ENCODE measurements around the gene TXNL4A. TPM values are rescaled to one million over a fixed set of nuclear protein-coding genes. Genes with fewer than 3 reads are reported as not detected.

Gene TXNL4A
- total and polyA plus RNA-seq, 4 donors, result 29.9 to 101 (median 85.2) TPM

GRCh38 chr18:79938196-79938595 is 50.2 kb downstream of the TXNL4A start:
- Histone ChIP-seq H3K27ac (ENCODE audit: low read depth in 1 of 2, low read length in 1 of 2) (peak overlapping the region in 1 of 2 donors; percentile 66), H3K9ac (ENCODE audit: insufficient read depth in 1 of 2, low read length in 2 of 2) (no peak overlapping the region), H3K4me3 (no peak overlapping the region), H3K9me3 (ENCODE audit: control insufficient read depth in 4 of 4, insufficient read depth in 3 of 4, low read length in 3 of 4) (peaks cover 0 to 8% (median 3%) of the 10 kb centered on the region in 4 donors), H3K4me1 (ENCODE audit: control insufficient read depth in 5 of 5, insufficient read depth in 5 of 5, low read length in 5 of 5) (peaks cover 0 to 3% (median 0%) of the 10 kb centered on the region in 5 donors), H3K36me3 (ENCODE audit: control insufficient read depth in 4 of 4, insufficient read depth in 4 of 4, low read length in 4 of 4) (peaks cover 3 to 54% (median 35%) of the 10 kb centered on the region in 4 donors), H3K27me3 (ENCODE audit: control insufficient read depth in 3 of 3, insufficient read depth in 3 of 3, low read length in 2 of 3) (no peaks in the 10 kb centered on the region)
- ATAC-seq (ENCODE audit: insufficient read depth, low FRiP score) (no peak), DNase-seq (no peak)
- TF ChIP-seq CTCF (IDR thresholded peaks at IDR 0.05; ENCODE audit: control extremely low read depth, extremely low read depth), result no peak
- WGBS, 2 donors, result 92 to 93% methylated on average over 9 of the region's 9 CpGs

- WGBS, 2 donors, result 96 to 98% methylated on average over 25 of the region's 25 CpGs
Observed at GRCh38 chr18:79937103-79937860, 51.1 kb downstream of the TXNL4A start.

DNA sequence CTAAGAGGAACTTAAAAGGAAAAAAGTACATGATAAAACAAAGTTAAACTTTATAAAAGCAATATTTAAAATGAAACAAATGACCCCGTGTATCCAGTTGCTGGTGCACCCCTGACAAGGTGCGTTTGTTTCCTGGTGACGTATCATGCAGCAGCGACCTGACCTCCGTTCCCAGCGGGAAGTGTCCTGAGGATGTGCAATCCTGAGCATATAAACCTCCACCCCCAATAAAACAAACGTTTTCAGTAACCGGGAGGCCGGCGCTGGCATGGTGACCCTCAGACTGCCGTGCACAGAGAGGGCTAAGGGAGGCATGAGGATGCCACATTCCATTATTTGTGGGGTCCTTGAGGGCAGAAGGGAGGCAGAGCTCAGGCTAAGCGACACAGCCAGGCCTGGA is 51.7 kb downstream of the TXNL4A start:
- WGBS, 2 donors, result 91 to 96% methylated on average over 12 of the region's 12 CpGs
- no peak overlapping the region for H3K9ac ChIP-seq (ENCODE audit: insufficient read depth in 1 of 2, low read length in 2 of 2)
- H3K27ac ChIP-seq (ENCODE audit: low read depth in 1 of 2, low read length in 1 of 2), result no peak overlapping the region
- H3K27me3 ChIP-seq (ENCODE audit: control insufficient read depth in 3 of 3, insufficient read depth in 3 of 3, low read length in 2 of 3), result no peaks in the 10 kb centered on the region
- ATAC-seq (ENCODE audit: insufficient read depth, low FRiP score), result no peak
- peaks cover 0 to 8% (median 3%) of the 10 kb centered on the region in 4 donors for H3K9me3 ChIP-seq (ENCODE audit: control insufficient read depth in 4 of 4, insufficient read depth in 3 of 4, low read length in 3 of 4)
- no peak for DNase-seq
- H3K4me1 ChIP-seq (ENCODE audit: control insufficient read depth in 5 of 5, insufficient read depth in 5 of 5, low read length in 5 of 5), result peaks cover 0 to 3% (median 0%) of the 10 kb centered on the region in 5 donors
- H3K36me3 ChIP-seq (ENCODE audit: control insufficient read depth in 4 of 4, insufficient read depth in 4 of 4, low read length in 4 of 4), result peaks cover 0 to 40% (median 27%) of the 10 kb centered on the region in 4 donors
- TF ChIP-seq CTCF (IDR thresholded peaks at IDR 0.05; ENCODE audit: control extremely low read depth, extremely low read depth), result no peak
- H3K4me3 ChIP-seq, result no peak overlapping the region

More at GRCh38 chr18:79937103-79937860, 51.1 kb downstream of the TXNL4A start:
- no peaks in the 10 kb centered on the region for H3K27me3 ChIP-seq (ENCODE audit: control insufficient read depth in 3 of 3, insufficient read depth in 3 of 3, low read length in 2 of 3)
- peaks cover 0 to 8% (median 3%) of the 10 kb centered on the region in 4 donors for H3K9me3 ChIP-seq (ENCODE audit: control insufficient read depth in 4 of 4, insufficient read depth in 3 of 4, low read length in 3 of 4)
- peaks cover 2 to 47% (median 31%) of the 10 kb centered on the region in 4 donors for H3K36me3 ChIP-seq (ENCODE audit: control insufficient read depth in 4 of 4, insufficient read depth in 4 of 4, low read length in 4 of 4)
- DNase-seq, result peak in 1 of 3 donors; percentile 10
- TF ChIP-seq CTCF (IDR thresholded peaks at IDR 0.05; ENCODE audit: control extremely low read depth, extremely low read depth), result no peak
- H3K4me3 ChIP-seq, result no peak overlapping the region
- no peak overlapping the region for H3K27ac ChIP-seq (ENCODE audit: low read depth in 1 of 2, low read length in 1 of 2)
- no peak for ATAC-seq (ENCODE audit: insufficient read depth, low FRiP score)
- no peak overlapping the region for H3K9ac ChIP-seq (ENCODE audit: insufficient read depth in 1 of 2, low read length in 2 of 2)
- H3K4me1 ChIP-seq (ENCODE audit: control insufficient read depth in 5 of 5, insufficient read depth in 5 of 5, low read length in 5 of 5), result peaks cover 0 to 3% (median 0%) of the 10 kb centered on the region in 5 donors
